ENCODE measurements around the gene MKI67.

MKI67 gene

GRCh38 chr10:128064108-128064969 lies 61.9 kb downstream of the MKI67 start:
- Histone ChIP-seq H3K27ac (replicated peaks; ENCODE audit: low read length) (no peak overlapping the region), H2AFZ (ENCODE audit: low read length) (no peak overlapping the region), H3K36me3 (replicated peaks in 1 of 2; ENCODE audit: control insufficient read depth in 2 of 2, insufficient read depth in 2 of 2, low read length in 2 of 2) (peaks cover 0 to 9% of the 10 kb centered on the region in 2 donors), H4K8ac (ENCODE audit: low read depth, low read length) (no peak overlapping the region), H2BK12ac (ENCODE audit: low read length) (no peak overlapping the region), H4K91ac (ENCODE audit: low read depth, low read length, poor library complexity) (no peak overlapping the region), H3K14ac (ENCODE audit: low read length) (no peak overlapping the region), H2BK15ac (ENCODE audit: low read length) (no peak overlapping the region), H3K4me1 (ENCODE audit: control insufficient read depth in 2 of 2, insufficient read depth in 1 of 2, low read depth in 1 of 2, low read length in 2 of 2) (peaks cover 9 to 22% of the 10 kb centered on the region in 2 donors), H3K4ac (ENCODE audit: low read length) (no peak overlapping the region), H3K79me1 (ENCODE audit: low read depth, low read length) (peaks cover 5% of the 10 kb centered on the region), H2BK120ac (ENCODE audit: low read depth, low read length) (no peak overlapping the region), H3K9me3 (replicated peaks in 1 of 2; ENCODE audit: control insufficient read depth in 2 of 2, insufficient read depth in 1 of 2, low read depth in 1 of 2, low read length in 2 of 2) (peaks cover 0 to 7% of the 10 kb centered on the region in 2 donors), H3K9ac (ENCODE audit: low read depth, low read length, poor library complexity) (no peak overlapping the region), H3K27me3 (ENCODE audit: control insufficient read depth in 3 of 3, insufficient read depth in 3 of 3, low read depth in 1 of 3, low read length in 3 of 3) (peaks cover 0 to 6% (median 0%) of the 10 kb centered on the region in 3 experiments), H2BK5ac (ENCODE audit: low read length) (no peak overlapping the region), H2AK5ac (ENCODE audit: low read depth, low read length) (peak overlapping the region; percentile 41), H3K18ac (ENCODE audit: low read length) (no peak overlapping the region), H3K4me2 (ENCODE audit: insufficient read depth, low read length, poor library complexity, severe bottlenecking) (no peak overlapping the region), H3K23ac (ENCODE audit: low read depth, low read length, poor library complexity) (no peak overlapping the region), H3K4me3 (ENCODE audit: low read length in 2 of 2) (no peak overlapping the region)
- no peak for DNase-seq (ENCODE audit: low spot score)
- WGBS, 2 donors (ENCODE audit: extremely low coverage in 2 of 2, insufficient read length in 2 of 2, insufficient replicate concordance in 1 of 2), result no CpG with 5 or more reads among the region's 11 CpGs

- Histone ChIP-seq H3K4ac (ENCODE audit: low read length) (no peak overlapping the region), H3K79me1 (ENCODE audit: low read depth, low read length) (peaks cover 5% of the 10 kb centered on the region), H3K4me2 (ENCODE audit: insufficient read depth, low read length, poor library complexity, severe bottlenecking) (no peak overlapping the region), H3K36me3 (replicated peaks in 1 of 2; ENCODE audit: control insufficient read depth in 2 of 2, insufficient read depth in 2 of 2, low read length in 2 of 2) (peaks cover 0 to 9% of the 10 kb centered on the region in 2 donors), H3K4me1 (ENCODE audit: control insufficient read depth in 2 of 2, insufficient read depth in 1 of 2, low read depth in 1 of 2, low read length in 2 of 2) (peaks cover 9 to 22% of the 10 kb centered on the region in 2 donors), H4K8ac (ENCODE audit: low read depth, low read length) (no peak overlapping the region), H3K9me3 (replicated peaks in 1 of 2; ENCODE audit: control insufficient read depth in 2 of 2, insufficient read depth in 1 of 2, low read depth in 1 of 2, low read length in 2 of 2) (peaks cover 0 to 7% of the 10 kb centered on the region in 2 donors), H4K91ac (ENCODE audit: low read depth, low read length, poor library complexity) (no peak overlapping the region), H2BK15ac (ENCODE audit: low read length) (no peak overlapping the region), H3K27me3 (ENCODE audit: control insufficient read depth in 3 of 3, insufficient read depth in 3 of 3, low read depth in 1 of 3, low read length in 3 of 3) (peaks cover 0 to 6% (median 0%) of the 10 kb centered on the region in 3 experiments), H3K9ac (ENCODE audit: low read depth, low read length, poor library complexity) (no peak overlapping the region), H2BK120ac (ENCODE audit: low read depth, low read length) (no peak overlapping the region), H3K23ac (ENCODE audit: low read depth, low read length, poor library complexity) (no peak overlapping the region), H2BK5ac (ENCODE audit: low read length) (no peak overlapping the region), H2BK12ac (ENCODE audit: low read length) (no peak overlapping the region), H3K14ac (ENCODE audit: low read length) (no peak overlapping the region), H3K4me3 (ENCODE audit: low read length in 2 of 2) (no peak overlapping the region), H3K18ac (ENCODE audit: low read length) (peak overlapping the region; percentile 55), H3K27ac (replicated peaks; ENCODE audit: low read length) (no peak overlapping the region), H2AK5ac (ENCODE audit: low read depth, low read length) (peak overlapping the region; percentile 41), H2AFZ (ENCODE audit: low read length) (no peak overlapping the region)
- WGBS, 2 donors (ENCODE audit: extremely low coverage in 2 of 2, insufficient read length in 2 of 2, insufficient replicate concordance in 1 of 2), result no CpG with 5 or more reads among the region's 7 CpGs
- no peak for DNase-seq (ENCODE audit: low spot score)
These were observed 62.5 kb downstream of the MKI67 start for GRCh38 chr10:128063736-128064107.

DNA sequence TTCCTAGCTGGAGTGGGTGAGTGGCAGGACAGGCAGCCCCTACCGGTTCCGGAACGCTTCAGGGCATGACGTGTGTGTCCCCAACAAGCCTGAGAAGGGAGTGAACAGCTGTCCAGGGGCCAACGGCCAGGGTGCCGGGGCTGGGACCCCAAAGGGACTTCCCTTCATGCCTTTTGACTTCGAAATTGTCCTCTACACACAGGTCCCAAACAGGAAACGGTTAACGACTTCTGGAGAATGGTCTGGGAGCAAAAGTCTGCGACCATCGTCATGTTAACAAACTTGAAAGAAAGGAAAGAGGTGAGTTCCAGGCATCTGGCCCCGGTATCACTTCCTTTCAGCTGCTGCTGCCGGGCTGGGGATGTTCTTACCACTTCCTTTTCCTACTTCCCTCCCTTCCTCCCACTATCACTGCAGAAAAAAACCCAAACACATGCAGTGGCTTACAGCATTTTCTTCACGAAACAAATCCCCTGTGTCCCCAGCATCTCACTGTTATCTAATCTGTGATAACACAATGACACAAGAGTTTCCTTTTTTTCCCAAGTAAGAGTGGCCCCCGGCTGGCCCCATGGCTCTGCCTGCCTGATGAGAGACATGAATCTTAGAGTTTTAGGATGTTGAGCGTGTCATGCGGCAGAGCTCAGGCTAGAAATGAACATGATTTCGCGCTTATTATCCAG lies 63.2 kb downstream of the MKI67 start:
- Histone ChIP-seq H3K4me2 (ENCODE audit: insufficient read depth, low read length, poor library complexity, severe bottlenecking) (no peak overlapping the region), H2BK5ac (ENCODE audit: low read length) (no peak overlapping the region), H3K9ac (ENCODE audit: low read depth, low read length, poor library complexity) (no peak overlapping the region), H3K4ac (ENCODE audit: low read length) (no peak overlapping the region), H2AK5ac (ENCODE audit: low read depth, low read length) (peak overlapping the region; percentile 6), H3K79me1 (ENCODE audit: low read depth, low read length) (peaks cover 5% of the 10 kb centered on the region), H3K4me3 (ENCODE audit: low read length in 2 of 2) (no peak overlapping the region), H3K18ac (ENCODE audit: low read length) (peak overlapping the region; percentile 30), H3K36me3 (replicated peaks in 1 of 2; ENCODE audit: control insufficient read depth in 2 of 2, insufficient read depth in 2 of 2, low read length in 2 of 2) (peaks cover 0 to 9% of the 10 kb centered on the region in 2 donors), H3K27me3 (ENCODE audit: control insufficient read depth in 3 of 3, insufficient read depth in 3 of 3, low read depth in 1 of 3, low read length in 3 of 3) (peaks cover 0 to 6% (median 0%) of the 10 kb centered on the region in 3 experiments), H3K27ac (replicated peaks; ENCODE audit: low read length) (peak overlapping the region; percentile 20), H4K91ac (ENCODE audit: low read depth, low read length, poor library complexity) (no peak overlapping the region), H2BK12ac (ENCODE audit: low read length) (no peak overlapping the region), H3K4me1 (ENCODE audit: control insufficient read depth in 2 of 2, insufficient read depth in 1 of 2, low read depth in 1 of 2, low read length in 2 of 2) (peaks cover 9 to 22% of the 10 kb centered on the region in 2 donors), H3K23ac (ENCODE audit: low read depth, low read length, poor library complexity) (no peak overlapping the region), H3K9me3 (replicated peaks in 1 of 2; ENCODE audit: control insufficient read depth in 2 of 2, insufficient read depth in 1 of 2, low read depth in 1 of 2, low read length in 2 of 2) (peaks cover 0 to 7% of the 10 kb centered on the region in 2 donors), H3K14ac (ENCODE audit: low read length) (no peak overlapping the region), H2BK15ac (ENCODE audit: low read length) (no peak overlapping the region), H2AFZ (ENCODE audit: low read length) (peak overlapping the region; percentile 79), H2BK120ac (ENCODE audit: low read depth, low read length) (no peak overlapping the region), H4K8ac (ENCODE audit: low read depth, low read length) (no peak overlapping the region)
- no peak for DNase-seq (ENCODE audit: low spot score)
- WGBS, 2 donors (ENCODE audit: extremely low coverage in 2 of 2, insufficient read length in 2 of 2, insufficient replicate concordance in 1 of 2), result no CpG with 5 or more reads among the region's 19 CpGs

DNA sequence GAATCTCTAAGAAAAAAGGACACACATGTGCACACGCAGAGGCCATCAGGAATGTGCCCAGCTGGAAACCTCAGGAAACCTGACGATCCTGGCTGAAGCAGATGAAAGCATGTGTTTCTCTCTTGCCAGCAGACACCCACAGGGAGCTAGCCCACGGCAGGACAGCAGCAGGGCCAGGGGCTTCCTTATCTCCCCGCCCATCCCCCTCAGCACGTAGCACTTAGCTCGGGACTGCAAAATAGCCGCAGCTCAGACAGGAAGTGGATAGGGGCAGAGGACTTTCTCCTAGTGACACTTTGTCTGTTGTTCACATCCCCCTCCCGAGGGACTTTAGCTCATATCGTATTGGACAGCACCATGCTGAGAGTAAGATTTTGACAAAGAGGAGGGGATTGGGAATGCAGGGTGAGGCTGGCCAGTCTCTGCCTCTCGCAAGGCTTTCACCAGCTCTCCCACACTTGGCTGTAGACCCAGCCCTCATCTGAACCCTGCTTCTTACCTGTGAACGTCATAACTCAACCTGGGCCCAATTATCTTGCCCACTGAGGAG lies 63.8 kb downstream of the MKI67 start:
- no peak overlapping the region for H2BK120ac ChIP-seq (ENCODE audit: low read depth, low read length)
- DNase-seq (ENCODE audit: low spot score), result no peak
- H3K9ac ChIP-seq (ENCODE audit: low read depth, low read length, poor library complexity), result no peak overlapping the region
- no peak overlapping the region for H2BK5ac ChIP-seq (ENCODE audit: low read length)
- H3K36me3 ChIP-seq (replicated peaks in 1 of 2; ENCODE audit: control insufficient read depth in 2 of 2, insufficient read depth in 2 of 2, low read length in 2 of 2), result peaks cover 0 to 9% of the 10 kb centered on the region in 2 donors
- H3K9me3 ChIP-seq (replicated peaks in 1 of 2; ENCODE audit: control insufficient read depth in 2 of 2, insufficient read depth in 1 of 2, low read depth in 1 of 2, low read length in 2 of 2), result peaks cover 0 to 7% of the 10 kb centered on the region in 2 donors
- H2AK5ac ChIP-seq (ENCODE audit: low read depth, low read length), result peak overlapping the region; percentile 6
- H2BK15ac ChIP-seq (ENCODE audit: low read length), result no peak overlapping the region
- H3K4me1 ChIP-seq (ENCODE audit: control insufficient read depth in 2 of 2, insufficient read depth in 1 of 2, low read depth in 1 of 2, low read length in 2 of 2), result peaks cover 9 to 22% of the 10 kb centered on the region in 2 donors
- H4K8ac ChIP-seq (ENCODE audit: low read depth, low read length), result no peak overlapping the region
- H3K27ac ChIP-seq (replicated peaks; ENCODE audit: low read length), result no peak overlapping the region
- no CpG with 5 or more reads among the region's 11 CpGs for WGBS, 2 donors (ENCODE audit: extremely low coverage in 2 of 2, insufficient read length in 2 of 2, insufficient replicate concordance in 1 of 2)
- peak overlapping the region; percentile 79 for H2AFZ ChIP-seq (ENCODE audit: low read length)
- no peak overlapping the region for H3K4ac ChIP-seq (ENCODE audit: low read length)
- H3K27me3 ChIP-seq (ENCODE audit: control insufficient read depth in 3 of 3, insufficient read depth in 3 of 3, low read depth in 1 of 3, low read length in 3 of 3), result peaks cover 0 to 6% (median 0%) of the 10 kb centered on the region in 3 experiments
- H3K23ac ChIP-seq (ENCODE audit: low read depth, low read length, poor library complexity), result no peak overlapping the region
- no peak overlapping the region for H3K14ac ChIP-seq (ENCODE audit: low read length)
- peaks cover 5% of the 10 kb centered on the region for H3K79me1 ChIP-seq (ENCODE audit: low read depth, low read length)
- no peak overlapping the region for H2BK12ac ChIP-seq (ENCODE audit: low read length)
- H3K18ac ChIP-seq (ENCODE audit: low read length), result no peak overlapping the region
- H3K4me2 ChIP-seq (ENCODE audit: insufficient read depth, low read length, poor library complexity, severe bottlenecking), result no peak overlapping the region
- H4K91ac ChIP-seq (ENCODE audit: low read depth, low read length, poor library complexity), result no peak overlapping the region
- no peak overlapping the region for H3K4me3 ChIP-seq (ENCODE audit: low read length in 2 of 2)
